Measurements from ENCODE around the gene GJA3. TPM values are rescaled to one million over a fixed set of nuclear protein-coding genes. Genes with fewer than 3 reads are reported as not detected.

GJA3 gene
- total and polyA plus RNA-seq, 9 of the 15 experiments (the other 6 are each of a cell fraction or from before 2014, with no cell fraction given) = 0.03 to 0.13 (median 0.04) TPM; not detected in 4

DNA sequence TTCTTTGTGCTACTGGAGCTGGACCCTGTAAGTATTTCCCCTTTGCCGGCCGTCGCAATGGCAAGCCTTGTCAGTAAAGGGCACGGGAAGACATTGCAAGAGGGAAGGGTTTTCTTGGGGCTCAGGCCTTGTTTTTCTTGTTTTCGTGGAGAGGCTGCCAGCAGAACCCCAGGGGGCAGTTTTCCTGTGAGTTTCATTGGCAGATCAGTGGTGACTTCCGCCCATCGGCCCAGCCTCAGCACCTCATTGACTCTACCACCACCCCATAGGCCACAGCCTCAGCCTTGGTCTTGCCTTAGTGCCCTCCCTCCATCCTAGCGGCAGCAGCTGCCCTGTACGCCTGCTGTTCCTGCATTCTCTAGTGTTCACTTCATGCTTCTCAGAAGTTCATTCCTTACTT, 61.5 kb downstream of the GJA3 start:
- WGBS (ENCODE audit: insufficient coverage, low coverage, missing lambda C conversion rate) = 33% methylated on average over 7 of the region's 9 CpGs
- no peak overlapping the region for H3K4me3 ChIP-seq
- TF ChIP-seq RB1 (IDR thresholded peaks at IDR 0.05; ENCODE audit: low read depth) = no peak
- TF ChIP-seq, protein P1, sequence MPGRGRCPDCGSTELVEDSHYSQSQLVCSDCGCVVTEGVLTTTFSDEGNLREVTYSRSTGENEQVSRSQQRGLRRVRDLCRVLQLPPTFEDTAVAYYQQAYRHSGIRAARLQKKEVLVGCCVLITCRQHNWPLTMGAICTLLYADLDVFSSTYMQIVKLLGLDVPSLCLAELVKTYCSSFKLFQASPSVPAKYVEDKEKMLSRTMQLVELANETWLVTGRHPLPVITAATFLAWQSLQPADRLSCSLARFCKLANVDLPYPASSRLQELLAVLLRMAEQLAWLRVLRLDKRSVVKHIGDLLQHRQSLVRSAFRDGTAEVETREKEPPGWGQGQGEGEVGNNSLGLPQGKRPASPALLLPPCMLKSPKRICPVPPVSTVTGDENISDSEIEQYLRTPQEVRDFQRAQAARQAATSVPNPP (IDR thresholded peaks at IDR 0.05; ENCODE audit: borderline replicate concordance, insufficient read depth, insufficient read length) = no peak
- POLR2A ChIA-PET = interaction anchor here (0.9 kb wide), 1 partner anchor 15 kb away, joined by 3 read pairs; no protein-coding TSS in a partner anchor
- no peaks in the 10 kb centered on the region for H3K79me2 ChIP-seq (ENCODE audit: control insufficient read depth, insufficient read depth, low read length)
- no peak for FAIRE-seq
- H2AFZ ChIP-seq (ENCODE audit: low read depth, low read length) = no peak overlapping the region
- 0 out of 2 replicates have a peak, but pooled peaks cover 3% of the 10 kb centered on the region for H3K9me3 ChIP-seq (replicated peaks; ENCODE audit: control insufficient read depth, insufficient read depth, low read depth, low read length)
- no peak overlapping the region for H3K27ac ChIP-seq (ENCODE audit: extremely low read depth, low read depth, low read length)
- no peaks in the 10 kb centered on the region for H3K9me1 ChIP-seq (ENCODE audit: control insufficient read depth, insufficient read depth, low read length)
- H3K4me2 ChIP-seq (ENCODE audit: insufficient read depth, low read length) = no peak overlapping the region
- intact Hi-C loops (cut with micrococcal nuclease) = no loop called here
- peak; percentile 42; the same call in 2 of the 3 replicates for ATAC-seq
- no peak overlapping the region for H3K9ac ChIP-seq (ENCODE audit: insufficient read depth in 1 of 2, low read depth in 2 of 2, low read length in 2 of 2)
- in situ Hi-C loops (cut with MboI) = no loop called here
- no TSS peak for BruUV-seq (replicated peaks)
- H4K20me1 ChIP-seq (replicated peaks; ENCODE audit: control insufficient read depth, insufficient read depth, low read length) = no peaks in the 10 kb centered on the region
- peaks cover 5 to 11% of the 10 kb centered on the region in 2 experiments for H3K27me3 ChIP-seq (ENCODE audit: control insufficient read depth in 2 of 2, insufficient read depth in 2 of 2, low read length in 2 of 2)
- no peak for DNase-seq (ENCODE audit: extremely low read depth in 1 of 4, low spot score in 3 of 4)
- CTCF ChIA-PET (ENCODE audit: low intra/inter-chr PET ratio) = no interaction called here
- H3K4me1 ChIP-seq (replicated peaks in 1 of 2; ENCODE audit: control insufficient read depth in 2 of 2, insufficient read depth in 2 of 2, low read length in 2 of 2) = no peaks in the 10 kb centered on the region; a peak in 1 of 5 replicates
- no peaks in the 10 kb centered on the region for H3K36me3 ChIP-seq (ENCODE audit: control insufficient read depth, insufficient read depth, low read length)

DNA sequence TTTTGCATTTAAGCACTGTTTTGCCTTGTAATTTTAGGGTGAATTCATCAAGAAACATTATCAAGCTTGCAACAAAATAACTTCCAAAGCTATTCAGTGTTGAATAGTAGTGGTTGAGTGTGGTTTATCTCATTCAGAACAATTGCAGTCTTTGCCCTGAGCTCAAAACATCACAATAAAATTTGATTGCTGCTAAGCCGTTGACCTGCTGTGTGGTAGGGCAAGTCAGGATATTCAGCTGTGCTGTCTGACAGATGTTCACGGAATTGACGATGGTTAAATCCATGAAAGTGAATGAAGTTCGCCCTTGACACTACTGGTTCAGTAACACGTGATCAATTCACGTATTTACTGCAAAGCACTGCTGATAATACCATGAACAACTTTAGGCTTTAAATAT, 66.9 kb downstream of the GJA3 start:
- no peak overlapping the region for H3K4me2 ChIP-seq (ENCODE audit: insufficient read depth, low read length)
- CTCF ChIA-PET (ENCODE audit: low intra/inter-chr PET ratio) = no interaction called here

More for the DNA sequence above, 66.9 kb downstream of the GJA3 start:
- DNase-seq (ENCODE audit: extremely low read depth in 1 of 4, low spot score in 3 of 4) (no peak), FAIRE-seq (no peak), ATAC-seq (no peak)
- H4K20me1 ChIP-seq (replicated peaks; ENCODE audit: control insufficient read depth, insufficient read depth, low read length) = no peaks in the 10 kb centered on the region
- 8% methylated on average over 6 of the region's 6 CpGs for WGBS (ENCODE audit: insufficient coverage, low coverage, missing lambda C conversion rate)
- 0 out of 2 replicates have a peak, but pooled peaks cover 3% of the 10 kb centered on the region for H3K9me3 ChIP-seq (replicated peaks; ENCODE audit: control insufficient read depth, insufficient read depth, low read depth, low read length)
- H3K9me1 ChIP-seq (ENCODE audit: control insufficient read depth, insufficient read depth, low read length) = no peaks in the 10 kb centered on the region
- peaks cover 4 to 8% of the 10 kb centered on the region in 2 experiments for H3K27me3 ChIP-seq (ENCODE audit: control insufficient read depth in 2 of 2, insufficient read depth in 2 of 2, low read length in 2 of 2)
- no peak for TF ChIP-seq ZNF3 (CRISPR knock-in tag; IDR thresholded peaks at IDR 0.05)
- TF ChIP-seq PHF8 (IDR thresholded peaks at IDR 0.05; ENCODE audit: borderline replicate concordance, low read length) = no peak
- TF ChIP-seq ZNF583 (CRISPR knock-in tag; IDR thresholded peaks at IDR 0.05) = no peak
- no peak for TF ChIP-seq ZNF23 (CRISPR knock-in tag; IDR thresholded peaks at IDR 0.05)
- no peak for TF ChIP-seq ZNF780A (CRISPR knock-in tag; IDR thresholded peaks at IDR 0.05)
- no peak for TF ChIP-seq HDAC8 (tag; IDR thresholded peaks at IDR 0.05)
- no peak overlapping the region for H3K9ac ChIP-seq (ENCODE audit: insufficient read depth in 1 of 2, low read depth in 2 of 2, low read length in 2 of 2)
- no peaks in the 10 kb centered on the region for H3K4me1 ChIP-seq (replicated peaks in 1 of 2; ENCODE audit: control insufficient read depth in 2 of 2, insufficient read depth in 2 of 2, low read length in 2 of 2)
- BruUV-seq (replicated peaks) = no TSS peak
- no peaks in the 10 kb centered on the region for H3K79me2 ChIP-seq (ENCODE audit: control insufficient read depth, insufficient read depth, low read length)
- in situ Hi-C loops (cut with MboI) (no loop called here), intact Hi-C loops (cut with micrococcal nuclease) (no loop called here)
- no peak overlapping the region for H3K27ac ChIP-seq (ENCODE audit: extremely low read depth, low read depth, low read length)
- no peak overlapping the region for H3K4me3 ChIP-seq
- POLR2A ChIA-PET = no interaction called here
- no peak overlapping the region for H2AFZ ChIP-seq (ENCODE audit: low read depth, low read length)
- no peaks in the 10 kb centered on the region for H3K36me3 ChIP-seq (ENCODE audit: control insufficient read depth, insufficient read depth, low read length)
